ENCODE data around the gene VPS13C.
"Not testable (repeated sequence)": the region's sequence is repeated elsewhere in the genome, so short reads cannot be mapped to it uniquely, and the experiment has no call there.

The VPS13C gene

GRCh38 chr15:62068810-62069167, 8.5 kb upstream of the VPS13C start:
- DNase-seq = peak; percentile 58

GRCh38 chr15:62068071-62068809, 8.0 kb upstream of the VPS13C start:
- peak; percentile 13 for DNase-seq

DNA sequence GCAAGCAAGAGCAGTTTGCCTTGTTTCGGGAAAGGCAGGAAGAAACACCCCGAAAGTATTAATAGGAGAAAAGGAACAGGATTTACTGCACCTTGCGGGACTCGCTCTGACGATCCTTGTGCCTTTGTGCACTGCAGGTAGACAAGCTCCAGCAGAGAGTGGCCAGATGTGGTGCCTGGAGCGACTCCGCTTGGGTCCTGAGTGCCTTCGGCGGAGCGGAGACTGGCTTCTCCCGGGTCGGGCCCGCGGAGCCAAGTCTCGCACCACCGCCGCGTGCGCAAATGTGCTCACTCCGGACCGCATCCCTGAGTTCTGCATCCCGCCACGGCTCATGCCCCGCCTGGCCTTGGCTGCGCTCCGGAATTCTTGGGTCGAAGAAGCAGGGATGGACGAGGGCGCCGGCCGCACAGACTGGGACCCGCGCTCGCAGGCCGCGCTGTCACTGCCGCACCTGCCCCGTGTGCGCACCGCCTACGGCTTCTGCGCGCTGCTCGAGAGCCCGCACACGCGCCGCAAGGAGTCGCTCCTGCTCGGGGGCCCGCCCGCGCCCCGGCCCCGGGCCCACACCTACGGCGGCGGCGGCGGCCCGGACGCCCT, 7.3 kb upstream of the VPS13C start:
- DNase-seq = no peak

DNA sequence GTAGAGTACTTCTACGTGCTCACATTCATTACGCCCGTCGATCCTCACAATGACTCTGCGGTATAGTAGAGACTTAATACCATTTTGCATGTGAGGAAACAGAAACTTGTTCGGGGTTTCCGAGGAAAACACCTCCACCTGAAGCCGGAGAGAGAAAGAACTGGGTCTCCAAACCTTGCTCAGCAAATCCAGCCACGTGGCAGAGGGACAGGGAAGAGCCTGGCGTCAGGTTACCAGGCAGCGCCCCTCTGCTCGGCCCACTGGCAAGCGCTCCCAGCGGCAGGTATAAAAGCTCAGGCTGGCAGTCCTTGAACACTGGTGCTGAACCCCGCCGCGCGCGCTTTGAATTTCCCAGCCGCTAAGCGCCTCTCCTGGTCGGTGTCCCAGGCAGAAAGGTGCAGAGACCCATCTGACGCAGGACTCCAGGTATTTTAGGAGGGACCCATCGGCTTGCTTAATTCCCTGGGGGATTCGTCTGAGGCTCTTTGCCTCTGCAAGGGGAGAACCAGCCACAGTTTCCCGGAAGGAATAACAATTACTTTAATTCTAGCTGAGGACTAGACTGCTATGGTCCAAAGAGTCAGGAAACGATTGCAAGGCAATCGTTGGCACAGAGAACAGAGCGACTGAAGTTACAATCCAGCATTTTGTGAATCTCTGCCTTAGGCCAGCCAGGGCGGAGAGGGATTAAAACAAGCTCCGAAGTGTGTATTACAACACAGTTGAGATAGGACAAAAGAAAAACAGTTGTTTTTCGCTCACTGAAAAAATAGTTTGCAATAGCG, 6.6 kb upstream of the VPS13C start, which contains the start of gene C2CD4A:
C2CD4A (plus strand) TSS at position 315 of the 785 bp plus-strand sequence. CDS start 637 bp downstream, outside the sequence.
- peak; percentile 26 for DNase-seq

DNA sequence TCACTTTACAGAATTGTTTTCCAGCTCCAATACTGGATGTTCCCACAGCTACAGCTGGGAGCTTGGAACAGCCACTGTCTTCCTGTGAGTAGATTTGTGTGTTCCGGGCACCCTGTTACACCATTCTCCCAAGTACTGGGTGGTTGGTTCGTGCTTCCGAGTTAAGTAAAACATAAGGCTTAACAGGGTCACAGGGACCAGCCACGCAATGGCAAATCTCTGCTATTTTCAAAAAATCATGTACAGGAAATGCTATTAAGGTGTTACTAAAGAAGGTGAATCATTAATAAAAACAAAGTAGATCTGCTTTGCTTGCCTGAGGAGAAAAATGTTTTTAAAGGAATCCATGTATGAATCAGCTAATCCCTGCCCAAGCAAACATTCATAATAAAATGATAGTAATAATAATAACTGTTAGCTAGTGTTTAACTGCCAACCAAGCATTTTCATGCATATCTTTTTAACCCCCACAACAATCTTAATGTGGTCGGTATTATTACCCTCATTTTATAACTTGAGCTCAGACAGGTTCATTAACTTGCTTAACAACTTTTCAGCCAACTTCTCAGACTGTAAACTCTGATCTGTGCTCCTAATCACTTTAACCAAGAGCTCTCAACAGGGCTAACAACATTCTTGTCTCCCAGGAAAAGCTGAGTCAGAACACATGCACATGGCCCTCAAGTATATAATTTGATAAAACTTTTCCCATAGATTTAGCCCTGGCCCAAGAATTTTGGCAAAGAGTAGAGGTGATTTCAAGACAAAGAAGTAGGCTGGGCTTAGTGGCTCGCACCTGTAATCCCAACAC, 3.8 kb upstream of the VPS13C start:
- no peak for DNase-seq

DNA sequence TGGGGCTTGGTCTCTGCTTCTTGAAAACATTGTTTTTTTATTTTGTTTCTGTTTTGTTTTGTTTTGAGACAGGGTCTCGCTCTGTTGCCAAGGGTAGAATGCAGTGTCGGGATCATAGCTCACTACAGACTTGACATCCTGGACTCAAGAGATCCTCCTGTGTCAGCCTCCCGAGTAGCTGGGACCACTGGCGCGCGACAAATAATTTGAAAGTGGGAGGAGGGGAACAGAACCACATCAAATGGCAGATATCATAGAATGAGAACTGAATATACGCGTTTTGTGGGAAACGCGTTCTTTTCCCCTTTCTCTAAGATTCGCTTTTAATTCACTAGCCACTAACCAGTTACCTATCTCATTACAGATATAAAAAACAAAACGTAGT, 641 bp upstream of the VPS13C start:
- DNase-seq = no peak

DNA sequence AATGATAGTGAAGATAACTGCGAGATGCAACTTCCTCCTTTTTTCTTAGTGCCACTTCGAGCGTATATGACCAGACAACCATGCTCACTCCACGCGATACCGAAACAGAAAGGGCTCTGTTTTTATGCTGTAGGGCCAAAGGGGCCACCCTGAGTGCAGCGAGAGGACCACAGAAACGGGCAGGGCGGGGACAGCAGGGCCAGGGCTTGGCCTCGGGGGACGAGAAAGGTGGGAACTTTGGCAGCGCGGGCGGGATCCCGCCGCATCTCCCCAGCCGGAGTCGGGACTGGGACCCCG, 483 bp downstream of the VPS13C start:
- peak; percentile 18 for DNase-seq

DNA sequence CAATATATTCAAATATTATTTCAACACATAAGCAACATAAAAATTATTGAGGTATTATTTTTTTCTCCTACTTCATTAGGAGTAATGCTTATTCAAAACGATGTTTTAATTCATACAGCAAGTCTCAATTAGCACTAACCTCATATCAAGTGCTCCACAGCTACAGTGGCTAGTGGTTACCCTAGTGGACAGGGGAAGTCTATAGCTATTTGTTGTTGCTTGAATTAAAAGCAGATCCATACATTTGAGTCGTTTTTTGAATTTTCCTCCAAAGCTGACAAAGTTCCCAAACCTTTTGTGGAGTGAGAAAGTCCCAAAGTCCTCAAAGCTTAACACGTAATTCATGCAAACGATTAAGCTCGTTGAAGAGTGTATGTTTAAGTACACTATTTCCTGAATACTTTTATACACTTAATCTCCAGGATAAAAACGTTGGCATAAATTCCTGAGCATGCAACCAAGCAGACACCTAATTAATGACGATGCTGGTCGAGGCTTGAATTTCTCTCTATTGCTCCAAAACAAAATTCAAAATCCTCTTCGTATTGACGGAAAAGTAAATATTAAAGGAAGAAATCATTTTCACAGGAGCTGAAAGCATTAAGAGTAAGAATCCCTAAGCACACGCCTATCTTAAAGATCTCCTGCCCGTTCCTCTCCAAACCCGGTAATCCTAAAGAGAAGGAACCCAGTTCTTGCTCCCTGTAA, 985 bp downstream of the VPS13C start:
- DNase-seq = no peak

DNA sequence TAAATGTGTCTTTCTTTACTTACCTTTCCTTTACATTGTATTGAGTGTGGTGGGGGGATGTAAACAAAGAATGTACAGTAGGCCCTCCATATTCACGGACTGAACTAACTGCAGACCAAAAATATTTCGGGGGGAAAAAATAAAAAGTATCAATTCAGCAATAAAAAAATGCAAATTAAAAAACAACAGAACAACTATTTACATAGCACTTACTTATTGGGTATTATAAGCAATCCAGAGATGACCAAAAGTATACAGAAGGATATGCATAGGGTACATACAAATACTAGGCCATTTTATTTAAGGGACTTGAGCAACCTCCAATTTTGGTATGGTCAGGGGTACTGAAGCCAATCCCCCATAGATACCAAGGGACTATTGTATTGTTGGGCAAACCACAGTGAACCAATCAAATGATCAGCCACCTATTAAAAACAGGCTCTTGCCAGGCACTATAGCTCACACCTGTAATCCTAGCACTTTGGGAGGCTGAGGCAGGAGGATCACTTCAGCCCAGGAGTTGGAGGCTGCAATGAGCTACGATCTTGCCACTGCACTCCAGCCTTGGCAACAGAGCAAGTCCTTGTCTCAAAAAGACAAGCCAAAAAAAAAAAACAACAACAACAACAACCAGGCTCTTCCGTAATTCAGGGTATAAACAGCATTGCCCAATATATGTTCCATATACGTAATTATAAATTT, 1.8 kb downstream of the VPS13C start:
- DNase-seq = no peak

- no peak for DNase-seq
These were observed 2.8 kb downstream of the VPS13C start for GRCh38 chr15:62057341-62057980.

- no peak for DNase-seq
These were observed 5.3 kb downstream of the VPS13C start for GRCh38 chr15:62054979-62055378.

DNA sequence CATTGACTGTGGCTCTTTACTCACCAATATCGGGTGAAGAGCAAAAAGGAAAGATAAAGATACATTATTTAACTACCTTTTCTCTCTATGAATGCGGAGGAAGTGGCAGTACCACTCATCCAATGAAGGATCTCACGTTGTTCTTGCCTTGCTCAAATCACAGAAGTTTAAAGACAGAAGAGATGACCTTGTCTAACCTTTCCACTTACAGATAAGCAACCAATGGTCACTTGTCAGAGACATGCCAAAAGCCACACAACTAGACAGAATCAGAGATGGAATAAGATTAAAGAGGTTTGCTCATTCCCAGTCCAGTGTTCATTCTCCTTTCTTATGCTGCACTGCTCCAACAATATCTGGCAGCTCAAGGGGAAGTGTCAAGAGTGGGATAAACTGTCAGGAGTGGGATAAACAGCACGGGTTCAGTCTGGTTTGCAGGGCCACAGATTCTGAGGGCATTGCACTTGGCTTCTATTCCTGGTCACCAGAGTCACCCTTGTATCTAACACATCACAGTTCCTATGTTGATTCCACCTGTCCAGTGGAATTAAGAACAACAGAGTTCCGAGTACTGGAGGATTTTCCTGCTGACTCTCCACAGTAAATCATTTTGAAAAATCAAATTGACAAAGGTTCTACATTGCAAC, 6.7 kb downstream of the VPS13C start:
- DNase-seq = no peak

- no peak for DNase-seq
These were observed 7.5 kb downstream of the VPS13C start for GRCh38 chr15:62052713-62053112.

DNA sequence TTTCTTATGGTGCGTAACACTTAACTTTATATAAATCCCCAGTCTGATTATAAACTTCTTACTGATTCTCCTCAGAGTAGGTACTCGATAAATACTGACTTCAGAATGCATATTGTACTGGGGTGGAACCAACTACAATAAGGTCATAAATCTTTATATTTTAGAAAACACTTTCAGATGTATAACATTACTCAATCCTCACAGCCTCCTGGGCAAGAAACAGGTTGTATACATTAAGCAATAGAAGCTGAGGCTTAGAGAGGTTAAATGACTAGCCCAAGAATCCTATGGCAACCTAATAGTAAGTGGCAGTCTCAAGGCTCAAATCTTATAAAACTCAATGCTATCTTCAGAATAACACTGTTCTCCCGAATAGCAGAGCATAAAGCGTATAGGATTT, 9.1 kb downstream of the VPS13C start:
- DNase-seq = no peak

GRCh38 chr15:62050115-62050514, 10.1 kb downstream of the VPS13C start:
- DNase-seq = no peak

- not testable (repeated sequence) for DNase-seq
These were observed 12.0 kb downstream of the VPS13C start for GRCh38 chr15:62048254-62048653.

GRCh38 chr15:62047282-62047827, 12.9 kb downstream of the VPS13C start:
- DNase-seq = no peak

DNA sequence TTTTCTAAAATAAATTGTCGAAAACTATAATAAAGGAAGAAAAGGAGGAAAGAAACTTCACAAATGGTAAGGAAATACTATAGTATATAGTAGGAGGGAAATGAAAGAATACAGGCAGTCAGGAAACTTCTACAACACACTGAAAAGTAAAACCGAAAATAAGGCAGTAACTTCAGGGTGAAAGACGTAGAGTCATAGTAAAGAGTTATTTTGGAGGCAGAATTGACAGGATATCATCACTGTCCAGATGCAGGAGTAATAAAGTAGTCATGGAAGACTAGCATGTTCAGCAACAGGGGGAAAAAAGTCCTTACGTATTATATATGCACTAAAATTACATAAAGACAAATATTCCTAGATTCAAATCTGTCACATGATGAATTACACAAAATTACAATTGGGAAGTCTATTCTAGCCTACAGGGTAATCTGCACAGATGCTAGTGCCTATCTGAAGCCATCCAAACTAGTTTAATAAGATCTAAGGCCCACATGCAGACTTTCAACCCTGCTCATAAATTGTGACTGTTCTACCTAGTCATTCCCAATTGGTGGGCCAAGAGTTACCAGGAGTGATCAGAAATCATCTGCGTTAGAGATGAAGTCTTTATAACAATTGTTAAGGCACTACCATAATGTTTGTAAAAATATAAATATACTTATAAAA, 14.0 kb downstream of the VPS13C start:
- DNase-seq = no peak

DNA sequence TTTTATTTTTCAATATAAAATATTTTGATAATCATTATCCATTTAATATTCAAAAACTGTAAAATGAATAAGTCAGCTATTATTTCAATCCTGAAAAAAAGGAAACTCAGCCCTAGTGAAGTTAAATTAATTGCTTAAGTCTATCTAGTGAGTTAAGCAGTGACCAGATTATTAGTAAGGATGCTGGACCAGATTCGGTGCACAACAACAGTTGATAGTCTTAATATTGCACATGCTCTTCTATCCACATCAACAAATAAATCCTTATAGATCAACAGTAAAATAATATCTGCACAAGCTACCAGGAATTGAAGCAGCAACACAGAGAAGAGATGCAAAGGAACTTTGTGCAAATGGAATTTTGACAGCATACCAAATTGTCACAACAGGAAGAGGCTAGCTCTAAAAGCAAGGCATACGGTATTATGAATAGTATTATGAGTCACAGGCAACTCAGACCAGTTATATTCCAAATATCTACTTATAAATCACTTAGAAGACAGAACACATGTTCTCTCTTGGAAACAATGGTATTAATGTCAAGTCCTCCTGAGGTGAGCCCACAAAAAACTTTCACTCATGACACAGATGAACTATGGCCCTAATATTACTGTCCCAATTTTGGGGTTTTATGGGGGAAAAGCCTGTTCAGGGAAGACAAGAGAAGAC, 24.9 kb downstream of the VPS13C start:
- DNase-seq = peak; percentile 74
